ENCODE results near the gene MYBPC3. TPM values are rescaled to one million over a fixed set of nuclear protein-coding genes. Genes with fewer than 3 reads are reported as not detected.

MYBPC3 gene
- total and polyA plus RNA-seq, 11 donors, result 425 to 3,074 (median 1,842) TPM

DNA sequence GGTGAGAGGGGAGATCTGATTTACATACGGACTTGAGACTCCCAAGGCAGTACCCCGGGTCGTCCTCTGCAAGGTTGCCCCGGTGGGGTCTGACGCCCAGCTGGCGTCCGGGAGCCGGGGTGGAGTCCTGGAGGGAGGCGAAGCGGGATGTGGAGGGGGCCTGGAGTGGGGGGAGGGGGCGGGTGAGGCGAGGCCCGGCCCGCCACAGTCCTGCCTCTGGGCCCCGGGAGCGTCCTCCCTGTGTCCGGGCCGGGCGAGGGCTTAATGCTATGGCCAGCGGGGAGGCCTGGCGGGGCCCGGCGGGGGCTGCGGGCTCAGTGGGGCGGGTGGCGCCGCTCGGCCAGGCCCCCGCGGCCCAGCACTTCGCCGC, 2.4 kb upstream of the MYBPC3 start:
- Histone ChIP-seq H3K4me3 (peak overlapping the region; percentile 18 to 72 (median 50)), H3K9me3 (no peaks in the 10 kb centered on the region), H3K36me3 (peaks cover 0 to 15% (median 6%) of the 10 kb centered on the region in 9 donors), H3K4me1 (peaks cover 0 to 31% (median 6%) of the 10 kb centered on the region in 12 donors), H3K27me3 (no peaks in the 10 kb centered on the region), H3K27ac (peak overlapping the region; percentile 70 to 99 (median 93))
- 9 to 18% (median 10%) methylated on average over 17 to 32 of the region's 32 CpGs for WGBS, 4 donors
- peak in 1 of 5 donors; percentile 23 for DNase-seq
- TF ChIP-seq, protein P1, sequence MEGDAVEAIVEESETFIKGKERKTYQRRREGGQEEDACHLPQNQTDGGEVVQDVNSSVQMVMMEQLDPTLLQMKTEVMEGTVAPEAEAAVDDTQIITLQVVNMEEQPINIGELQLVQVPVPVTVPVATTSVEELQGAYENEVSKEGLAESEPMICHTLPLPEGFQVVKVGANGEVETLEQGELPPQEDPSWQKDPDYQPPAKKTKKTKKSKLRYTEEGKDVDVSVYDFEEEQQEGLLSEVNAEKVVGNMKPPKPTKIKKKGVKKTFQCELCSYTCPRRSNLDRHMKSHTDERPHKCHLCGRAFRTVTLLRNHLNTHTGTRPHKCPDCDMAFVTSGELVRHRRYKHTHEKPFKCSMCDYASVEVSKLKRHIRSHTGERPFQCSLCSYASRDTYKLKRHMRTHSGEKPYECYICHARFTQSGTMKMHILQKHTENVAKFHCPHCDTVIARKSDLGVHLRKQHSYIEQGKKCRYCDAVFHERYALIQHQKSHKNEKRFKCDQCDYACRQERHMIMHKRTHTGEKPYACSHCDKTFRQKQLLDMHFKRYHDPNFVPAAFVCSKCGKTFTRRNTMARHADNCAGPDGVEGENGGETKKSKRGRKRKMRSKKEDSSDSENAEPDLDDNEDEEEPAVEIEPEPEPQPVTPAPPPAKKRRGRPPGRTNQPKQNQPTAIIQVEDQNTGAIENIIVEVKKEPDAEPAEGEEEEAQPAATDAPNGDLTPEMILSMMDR (IDR thresholded peaks at IDR 0.05), result no peak
- TF ChIP-seq POLR2A (IDR thresholded peaks at IDR 0.05), result no peak
- ATAC-seq, result peak in 2 of 4 donors; percentile 2 to 14
- intact Hi-C loops (cut with DNase I), result loop anchor here (1.0 to 10.0 kb wide), 20 partner anchors 68 to 470 kb away; partner anchors contain the start of genes ARFGAP2 (in 5 of the 10), MADD (in 5 of the 10), NR1H3 (in 3 of the 10) and PACSIN3 (in 1 of the 10)

DNA sequence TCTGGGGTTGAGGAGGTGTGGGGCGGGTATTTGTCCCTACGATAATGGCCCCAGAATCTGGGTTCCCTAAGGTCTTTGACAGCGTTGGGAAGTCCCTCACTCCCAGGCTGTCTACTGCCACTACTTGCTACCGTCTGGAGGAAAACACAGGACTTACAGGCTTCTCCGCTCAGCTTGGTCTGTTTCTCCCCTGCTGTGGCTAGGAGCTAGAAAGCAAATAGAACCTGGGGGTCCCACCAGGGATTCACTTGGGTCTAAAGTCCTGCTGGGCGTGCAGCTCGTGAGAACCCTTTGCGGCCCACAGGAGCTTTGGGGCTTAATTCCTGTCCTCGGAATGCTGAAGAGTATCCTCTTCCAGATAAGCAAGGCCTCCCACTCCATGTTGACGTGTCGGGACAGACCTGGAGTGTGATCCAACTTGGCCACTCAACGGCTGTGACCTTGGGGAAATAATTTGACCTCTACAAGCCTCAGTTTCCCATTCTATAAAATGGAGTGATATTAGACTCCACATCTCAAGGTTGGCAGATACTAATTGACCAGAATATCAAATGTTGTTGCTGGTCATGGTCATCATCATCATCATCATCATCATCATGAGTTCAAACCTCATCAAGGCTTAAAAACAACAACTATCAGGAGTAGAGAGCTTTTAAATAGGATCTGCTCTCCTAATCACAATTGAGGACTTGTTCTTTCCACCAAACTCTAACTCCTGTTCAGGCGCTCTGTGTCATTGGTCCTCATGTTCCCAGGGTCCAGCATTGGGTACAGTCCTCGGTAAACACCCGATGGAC, 1.7 kb upstream of the MYBPC3 start:
- H3K9me3 ChIP-seq, result no peaks in the 10 kb centered on the region
- TF ChIP-seq, protein P1 (IDR thresholded peaks at IDR 0.05), result no peak
- no peak for TF ChIP-seq POLR2A (IDR thresholded peaks at IDR 0.05)
- peak overlapping the region; percentile 70 to 99 (median 93) for H3K27ac ChIP-seq
- peaks cover 0 to 21% (median 3%) of the 10 kb centered on the region in 9 donors for H3K36me3 ChIP-seq
- peak overlapping the region in 8 of 12 donors; percentile 18 to 72 (median 56) for H3K4me3 ChIP-seq
- WGBS, 4 donors, result 61 to 67% (median 65%) methylated on average over 15 of the region's 15 CpGs
- no peaks in the 10 kb centered on the region for H3K27me3 ChIP-seq
- H3K4me1 ChIP-seq, result peaks cover 0 to 24% (median 5%) of the 10 kb centered on the region in 12 donors
- peak in 2 of 5 donors; percentile 18 to 25 for DNase-seq
- intact Hi-C loops (cut with DNase I), result loop anchor here (2.0 to 10.0 kb wide), 14 partner anchors 67 to 469 kb away; partner anchors contain the start of genes ARFGAP2 (in 4 of the 10), MADD (in 4 of the 10), NR1H3 (in 1 of the 10) and PACSIN3 (in 1 of the 10)
- no peak for ATAC-seq

DNA sequence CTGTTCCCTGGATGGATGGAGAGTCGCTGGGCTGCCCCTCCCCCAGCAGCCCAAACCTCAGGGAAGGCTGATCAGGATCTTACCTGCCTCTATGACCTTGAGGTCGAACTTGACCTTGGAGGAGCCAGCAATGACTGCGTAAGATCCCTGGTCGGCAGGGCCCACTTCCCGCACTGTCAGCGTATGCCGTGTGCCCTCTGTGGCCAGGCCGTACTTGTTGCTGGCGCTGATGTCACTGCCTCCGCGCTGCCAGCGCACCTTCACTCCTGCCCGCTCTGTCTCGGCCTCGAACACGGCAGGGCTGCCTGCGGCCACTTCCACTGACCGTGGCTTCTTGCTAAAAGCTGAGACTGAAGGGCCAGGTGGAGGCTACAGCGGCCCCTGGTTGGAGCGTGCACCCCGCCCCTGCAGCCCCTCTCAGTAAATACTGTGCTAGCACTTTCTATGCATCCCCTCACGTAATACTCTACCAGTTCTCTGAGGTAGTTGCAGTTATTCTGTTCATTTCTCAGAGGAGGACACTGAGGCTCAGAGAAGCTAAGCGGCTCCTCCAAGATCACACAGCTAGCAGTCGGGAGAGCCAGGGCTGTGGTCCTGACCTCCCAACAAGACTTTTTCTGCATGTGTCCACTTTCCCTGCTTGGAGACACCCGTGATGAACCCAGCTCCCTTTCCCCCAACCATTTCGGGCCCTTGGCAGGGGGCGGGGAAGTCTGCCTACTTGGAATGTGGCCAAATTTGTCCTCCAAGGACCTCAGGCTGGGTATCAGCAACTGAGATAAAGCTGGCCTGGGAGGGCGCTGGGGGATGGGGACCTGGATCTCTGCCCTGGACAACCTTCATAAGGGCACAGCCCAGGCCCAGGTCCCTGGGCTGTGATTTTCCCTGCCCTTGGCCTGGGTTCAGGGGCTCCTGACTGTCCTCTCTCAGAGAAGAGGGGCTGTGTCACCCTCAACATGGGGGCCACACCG, 1.1 kb downstream of the MYBPC3 start:
- peak; percentile 53 to 69 (median 55) for ATAC-seq

More for the DNA sequence above, 1.1 kb downstream of the MYBPC3 start:
- Histone ChIP-seq H3K4me1 (peaks cover 0 to 42% (median 8%) of the 10 kb centered on the region in 12 donors), H3K27me3 (no peaks in the 10 kb centered on the region), H3K36me3 (peaks cover 0 to 47% (median 18%) of the 10 kb centered on the region in 9 donors), H3K27ac (peak overlapping the region; percentile 79 to 99 (median 96)), H3K9me3 (no peaks in the 10 kb centered on the region), H3K4me3 (peak overlapping the region; percentile 48 to 95 (median 66))
- peak; percentile 81 to 91 (median 85) for DNase-seq
- TF ChIP-seq, protein P1 (IDR thresholded peaks at IDR 0.05), result no peak
- TF ChIP-seq POLR2A (IDR thresholded peaks at IDR 0.05), result no peak
- intact Hi-C loops (cut with DNase I), result loop anchor here in 8 of 10 donors (2.0 to 10.0 kb wide), 9 partner anchors 64 to 467 kb away; partner anchors contain the start of genes MADD (in 4 of the 8), ARFGAP2 (in 1 of the 8), NR1H3 (in 1 of the 8) and PACSIN3 (in 1 of the 8)
- WGBS, 4 donors, result 46 to 57% (median 51%) methylated on average over 28 to 29 of the region's 29 CpGs
